GM12801 (cell line): ENCODE results near the gene OIT3.

ENCODE experiments used
- CTCF ChIP-seq: IDR thresholded peaks from one replicate; pipeline ENCODE4 v1.5.1; 2011; ENCODE audit warnings: control low read depth; ENCODE audit not compliant: insufficient read length; ENCODE audit errors: extremely low read depth

OIT3 gene

GRCh38 chr10:72885953-72886352, 7.6 kb upstream of the OIT3 start:
- TF ChIP-seq CTCF: no peak

- TF ChIP-seq CTCF: no peak
Observed at GRCh38 chr10:72886621-72887020, 6.9 kb upstream of the OIT3 start.

DNA sequence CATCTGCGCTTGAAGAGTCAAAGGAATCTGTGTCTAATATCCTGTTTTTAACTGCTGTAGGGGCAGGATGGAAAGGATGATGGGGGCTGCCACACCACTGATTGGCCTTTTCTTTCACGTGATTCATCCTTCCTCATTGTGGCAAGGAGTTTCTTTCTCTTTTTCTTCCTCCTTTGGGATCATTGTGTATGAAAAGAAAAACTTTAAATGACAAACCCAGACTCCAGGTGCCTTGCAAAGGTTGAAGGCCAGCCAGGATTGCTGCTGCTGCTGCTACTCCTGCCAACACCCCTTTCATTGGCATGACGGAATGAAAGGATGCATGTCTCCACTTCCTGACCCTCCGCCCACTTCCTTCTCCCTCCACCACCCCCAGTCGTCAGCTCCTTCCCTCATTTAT, 6.5 kb upstream of the OIT3 start:
- no peak for TF ChIP-seq CTCF

GRCh38 chr10:72888151-72888638, 5.3 kb upstream of the OIT3 start:
- no peak for TF ChIP-seq CTCF

DNA sequence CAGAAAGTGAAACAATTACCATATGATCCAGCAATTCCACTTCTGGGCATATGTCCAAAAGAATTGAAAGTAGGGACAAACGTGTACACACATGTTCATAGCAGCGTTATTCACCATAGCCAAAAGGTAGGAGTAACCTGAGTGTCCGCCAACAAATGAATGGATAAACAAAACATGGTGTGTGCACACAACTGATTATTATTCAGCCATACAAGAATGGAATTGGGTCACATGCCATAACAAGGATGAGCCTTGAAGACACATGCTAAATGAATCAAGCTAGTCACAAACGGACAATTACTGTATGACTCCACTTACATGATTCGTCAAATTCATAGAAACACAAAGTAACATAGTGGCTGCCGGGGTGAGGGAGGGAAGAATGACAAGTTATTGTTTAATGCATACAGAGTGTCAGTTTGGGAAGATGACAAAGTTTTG, 4.1 kb upstream of the OIT3 start:
- TF ChIP-seq CTCF: no peak

- no peak for TF ChIP-seq CTCF
Observed at GRCh38 chr10:72890086-72890485, 3.5 kb upstream of the OIT3 start.

DNA sequence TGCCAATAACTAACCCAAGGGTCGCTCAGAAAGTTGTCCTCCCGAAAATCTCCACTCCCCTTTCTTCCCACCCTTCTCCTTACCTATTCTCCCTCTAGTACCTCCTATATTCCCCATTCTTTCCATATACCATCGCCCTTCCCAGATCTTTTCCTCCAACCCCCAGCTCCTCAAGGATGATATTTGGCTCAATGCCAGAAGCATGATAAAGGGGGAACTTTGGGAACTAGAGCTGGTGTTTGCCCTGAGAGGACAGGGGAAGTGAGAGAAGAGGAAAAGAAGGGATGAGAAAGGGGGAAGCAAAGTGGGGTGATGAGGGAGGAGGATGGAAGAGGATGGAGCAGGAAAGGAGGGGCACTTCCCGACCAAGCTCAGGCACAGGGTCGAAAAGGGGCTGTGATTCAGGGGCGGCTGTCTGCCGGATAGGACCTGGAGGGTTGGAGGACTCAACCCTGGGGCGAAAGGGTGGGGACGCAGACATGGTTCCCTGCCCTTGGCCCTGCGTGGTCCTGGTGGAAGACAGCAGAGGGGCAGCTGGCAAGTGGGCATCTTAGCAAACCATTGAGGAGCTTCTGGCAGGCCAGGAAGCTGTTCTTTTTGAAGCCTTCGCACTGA, 1.8 kb downstream of the OIT3 start:
- TF ChIP-seq CTCF: no peak
